Natural killer cell (primary cell): ENCODE measurements around the gene CHST12. TPM values are rescaled to one million over a fixed set of nuclear protein-coding genes. Genes with fewer than 3 reads are reported as not detected.

ENCODE experiments used
- ATAC-seq, 3 donors: fragments of 150-1000 bp in 2 of 3; fragments of 200-7000 bp in 1 of 3; cut with Tn5 transposase; 1 replicate in 1 of 3; 2 replicates in 2 of 3; pipeline ENCODE4 v1.10.0; 2021; ENCODE audit warnings: mild to moderate bottlenecking in 2 of 3, moderate library complexity in 2 of 3
- DNase-seq, 2 donors: peaks; one replicate each; pipeline versions ENCODE4 v3.0.0 to v3.0.0-alpha.2; 2013 to 2021; ENCODE audit warnings: mixed read lengths in 1 of 2
- H3K27ac ChIP-seq: one replicate; pipeline ENCODE4 v1.5.1; 2013; ENCODE audit warnings: mild to moderate bottlenecking, low read length
- H3K27me3 ChIP-seq: one replicate; pipeline ENCODE4 v1.6.1; 2013; ENCODE audit warnings: low read length; ENCODE audit not compliant: control insufficient read depth, insufficient read depth
- H3K36me3 ChIP-seq: one replicate; pipeline ENCODE4 v1.6.1; 2013; ENCODE audit warnings: low read length; ENCODE audit not compliant: control insufficient read depth, insufficient read depth
- H3K4me1 ChIP-seq: one replicate; pipeline ENCODE4 v1.6.1; 2013; ENCODE audit warnings: low read length; ENCODE audit not compliant: control insufficient read depth, insufficient read depth
- H3K4me3 ChIP-seq: one replicate; pipeline ENCODE4 v1.5.1; 2013; ENCODE audit warnings: low read length
- H3K9me3 ChIP-seq: one replicate; pipeline ENCODE4 v1.6.1; 2013; ENCODE audit warnings: low read length; ENCODE audit not compliant: control insufficient read depth, insufficient read depth
- H3K27ac Mint-ChIP-seq, 2 donors: one replicate each; pipeline ENCODE4 v1.8.0; 2022; ENCODE audit warnings: mild to moderate bottlenecking in 2 of 2, mixed read lengths in 2 of 2, moderate library complexity in 1 of 2
- H3K27me3 Mint-ChIP-seq, 2 donors: one replicate each; pipeline ENCODE4 v1.8.0; 2022; ENCODE audit warnings: low read depth in 2 of 2, mixed read lengths in 2 of 2
- H3K36me3 Mint-ChIP-seq: one replicate; pipeline ENCODE4 v1.8.0; 2022; ENCODE audit warnings: mixed read lengths
- H3K4me1 Mint-ChIP-seq, 2 donors: one replicate each; pipeline ENCODE4 v1.8.0; 2022; ENCODE audit warnings: mixed read lengths in 2 of 2
- H3K4me3 Mint-ChIP-seq: one replicate; pipeline ENCODE4 v1.8.0; 2022; ENCODE audit warnings: mild to moderate bottlenecking, moderate library complexity, mixed read lengths
- H3K9me3 Mint-ChIP-seq, 2 donors: one replicate each; pipeline ENCODE4 v1.8.0; 2022; ENCODE audit warnings: mixed read lengths in 2 of 2
- WGBS: methylation state at CpG from one replicate; pipeline ENCODE4 v1.1.7; 2013; ENCODE audit warnings: missing lambda C conversion rate; ENCODE audit not compliant: insufficient coverage; 5-methylcytosine and 5-hydroxymethylcytosine counted together
- intact Hi-C: fragments of 100-400 bp; cut with micrococcal nuclease; formaldehyde crosslinking; loops from one replicate; pipeline ENCODE4 v1.14.2; 2022
- total RNA-seq, 4 donors: library from RNA; stranded (reverse); fragments of 120-200 nt in 1 of 4; gene quantifications; one replicate each; pipeline versions ENCODE4 v1.2.3 to v1.2.4, GENCODE V29; 2013 to 2022
- TF ChIP-seq, protein P1 (sequence below): fragments of 200-600 bp; IDR thresholded peaks from one replicate; pipeline ENCODE4 v1.8.0; 2022; ENCODE audit warnings: antibody characterized with exemption

CHST12 gene
- total RNA-seq, 3 donors from 2014 or later (not counting 1 experiment from before 2014, with no cell fraction given) = 102 to 159 (median 124) TPM

DNA sequence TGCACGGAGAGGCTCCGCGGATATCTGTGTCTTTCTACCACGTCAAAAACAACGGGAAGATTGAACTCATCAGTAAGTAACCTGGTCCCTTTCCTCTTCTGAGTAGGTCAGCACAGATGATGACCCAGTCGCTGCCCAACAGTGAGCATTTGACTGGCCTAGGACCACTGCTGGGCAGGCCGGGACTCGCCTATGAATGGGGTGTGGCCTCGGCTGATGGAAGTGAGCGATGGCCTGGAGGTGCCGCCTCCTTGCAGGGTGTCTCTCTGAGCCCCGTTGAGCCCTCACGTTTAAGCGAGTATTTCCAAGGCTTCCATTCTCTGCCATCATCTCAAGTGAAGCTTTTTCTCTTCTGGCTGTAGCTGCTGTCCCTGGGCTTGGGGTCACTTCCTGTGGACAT, 30.7 kb upstream of the CHST12 start:
- H3K27ac Mint-ChIP-seq = no peak overlapping the region
- H3K36me3 ChIP-seq = peaks cover 91% of the 10 kb centered on the region
- no peak overlapping the region for H3K27ac ChIP-seq
- WGBS = 98% methylated on average over 14 of the region's 14 CpGs
- H3K4me1 Mint-ChIP-seq = peaks cover 0 to 20% of the 10 kb centered on the region in 2 donors
- DNase-seq = no peak
- H3K9me3 Mint-ChIP-seq = no peaks in the 10 kb centered on the region
- H3K4me3 Mint-ChIP-seq = no peak overlapping the region
- no peak overlapping the region for H3K4me3 ChIP-seq
- peaks cover 18% of the 10 kb centered on the region for H3K36me3 Mint-ChIP-seq
- TF ChIP-seq, protein P1, sequence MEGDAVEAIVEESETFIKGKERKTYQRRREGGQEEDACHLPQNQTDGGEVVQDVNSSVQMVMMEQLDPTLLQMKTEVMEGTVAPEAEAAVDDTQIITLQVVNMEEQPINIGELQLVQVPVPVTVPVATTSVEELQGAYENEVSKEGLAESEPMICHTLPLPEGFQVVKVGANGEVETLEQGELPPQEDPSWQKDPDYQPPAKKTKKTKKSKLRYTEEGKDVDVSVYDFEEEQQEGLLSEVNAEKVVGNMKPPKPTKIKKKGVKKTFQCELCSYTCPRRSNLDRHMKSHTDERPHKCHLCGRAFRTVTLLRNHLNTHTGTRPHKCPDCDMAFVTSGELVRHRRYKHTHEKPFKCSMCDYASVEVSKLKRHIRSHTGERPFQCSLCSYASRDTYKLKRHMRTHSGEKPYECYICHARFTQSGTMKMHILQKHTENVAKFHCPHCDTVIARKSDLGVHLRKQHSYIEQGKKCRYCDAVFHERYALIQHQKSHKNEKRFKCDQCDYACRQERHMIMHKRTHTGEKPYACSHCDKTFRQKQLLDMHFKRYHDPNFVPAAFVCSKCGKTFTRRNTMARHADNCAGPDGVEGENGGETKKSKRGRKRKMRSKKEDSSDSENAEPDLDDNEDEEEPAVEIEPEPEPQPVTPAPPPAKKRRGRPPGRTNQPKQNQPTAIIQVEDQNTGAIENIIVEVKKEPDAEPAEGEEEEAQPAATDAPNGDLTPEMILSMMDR = no peak
- H3K27me3 Mint-ChIP-seq = no peaks in the 10 kb centered on the region
- intact Hi-C loops = no loop called here
- no peaks in the 10 kb centered on the region for H3K4me1 ChIP-seq
- H3K9me3 ChIP-seq = no peaks in the 10 kb centered on the region
- no peaks in the 10 kb centered on the region for H3K27me3 ChIP-seq
- no peak for ATAC-seq

DNA sequence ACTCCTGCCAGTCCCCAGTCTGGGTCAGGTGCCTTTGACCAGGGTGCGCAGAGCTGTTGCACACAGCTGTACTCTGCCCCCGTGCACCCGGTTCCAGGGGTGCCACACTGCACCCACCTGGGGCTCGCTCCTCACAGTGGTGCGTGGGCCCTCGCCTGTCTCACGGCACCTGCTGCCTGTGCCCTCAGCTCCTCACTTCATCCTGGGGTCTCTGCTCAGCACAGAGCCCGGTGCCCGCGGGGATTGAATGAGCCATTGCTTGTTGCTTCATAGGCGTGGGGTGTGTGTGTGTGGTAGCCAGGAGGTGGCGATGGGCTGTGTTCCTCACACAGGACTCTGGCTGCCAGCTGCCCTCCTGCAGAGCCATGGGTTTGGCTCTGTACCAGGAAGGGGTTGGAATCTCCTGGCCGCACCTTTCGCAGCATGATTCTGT, 30.3 kb upstream of the CHST12 start:
- H3K36me3 Mint-ChIP-seq = peaks cover 18% of the 10 kb centered on the region
- no peak overlapping the region for H3K4me3 Mint-ChIP-seq
- no peaks in the 10 kb centered on the region for H3K9me3 Mint-ChIP-seq
- no peak overlapping the region for H3K4me3 ChIP-seq
- ATAC-seq (peak in 1 of 3 donors; percentile 29), DNase-seq (no peak)
- no peaks in the 10 kb centered on the region for H3K9me3 ChIP-seq
- WGBS = 96% methylated on average over 14 of the region's 14 CpGs
- H3K4me1 Mint-ChIP-seq = peaks cover 1 to 24% of the 10 kb centered on the region in 2 donors
- H3K36me3 ChIP-seq = peaks cover 89% of the 10 kb centered on the region
- TF ChIP-seq, protein P1 = no peak
- H3K4me1 ChIP-seq = no peaks in the 10 kb centered on the region
- no peaks in the 10 kb centered on the region for H3K27me3 Mint-ChIP-seq
- H3K27ac ChIP-seq = no peak overlapping the region
- intact Hi-C loops = no loop called here
- H3K27ac Mint-ChIP-seq = no peak overlapping the region
- no peaks in the 10 kb centered on the region for H3K27me3 ChIP-seq

DNA sequence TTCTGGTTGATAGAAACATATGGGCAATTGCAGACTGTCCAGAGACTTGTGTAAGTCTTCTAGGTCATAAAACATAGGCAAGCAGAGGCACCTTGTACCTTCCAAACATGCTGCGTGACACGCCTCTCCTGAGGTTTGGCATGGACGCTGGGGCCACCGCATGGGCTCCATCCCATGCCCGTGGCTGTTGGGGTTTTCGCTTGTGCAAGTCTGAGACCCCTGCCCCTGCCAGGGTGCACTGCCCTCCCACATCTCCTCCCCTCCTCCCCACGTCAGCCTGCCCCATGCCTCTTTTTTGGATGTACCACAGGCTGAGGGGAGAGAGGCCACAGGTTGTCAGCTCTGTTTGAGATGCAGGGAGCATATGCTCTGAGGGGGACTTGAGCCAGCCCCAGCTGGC, 29.8 kb upstream of the CHST12 start:
- Mint-ChIP-seq H3K4me3 (no peak overlapping the region), H3K27ac (no peak overlapping the region), H3K9me3 (no peaks in the 10 kb centered on the region), H3K4me1 (peaks cover 6 to 29% of the 10 kb centered on the region in 2 donors), H3K27me3 (no peaks in the 10 kb centered on the region), H3K36me3 (peaks cover 18% of the 10 kb centered on the region)
- TF ChIP-seq, protein P1 = no peak
- intact Hi-C loops = no loop called here
- Histone ChIP-seq H3K27ac (no peak overlapping the region), H3K4me3 (no peak overlapping the region), H3K4me1 (no peaks in the 10 kb centered on the region), H3K9me3 (no peaks in the 10 kb centered on the region), H3K36me3 (peaks cover 89% of the 10 kb centered on the region), H3K27me3 (no peaks in the 10 kb centered on the region)
- DNase-seq = no peak
- WGBS = 94% methylated on average over 7 of the region's 7 CpGs
- no peak for ATAC-seq

DNA sequence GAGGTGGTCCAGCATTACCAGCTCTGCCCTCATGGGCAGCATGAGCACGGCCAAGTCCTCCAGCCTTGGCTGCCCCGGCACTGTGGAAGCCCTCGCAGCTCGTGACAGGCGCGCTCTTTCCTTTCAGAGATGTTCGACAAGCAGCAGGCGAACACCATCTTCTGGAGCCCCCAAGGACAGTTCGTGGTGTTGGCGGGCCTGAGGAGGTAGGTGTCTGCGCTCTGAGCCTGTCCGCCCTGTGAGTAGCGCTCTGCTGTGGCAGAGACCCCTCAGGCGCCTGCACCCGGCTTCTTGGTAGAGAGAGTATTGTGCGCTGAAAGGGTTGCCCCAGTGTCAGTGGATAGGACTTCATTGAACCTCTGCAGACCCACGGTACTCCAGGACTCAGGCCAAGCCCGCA, 29.0 kb upstream of the CHST12 start:
- DNase-seq (no peak), ATAC-seq (no peak)
- Histone ChIP-seq H3K36me3 (peaks cover 89% of the 10 kb centered on the region), H3K4me1 (no peaks in the 10 kb centered on the region), H3K9me3 (no peaks in the 10 kb centered on the region), H3K27ac (no peak overlapping the region), H3K27me3 (no peaks in the 10 kb centered on the region), H3K4me3 (no peak overlapping the region)
- H3K36me3 Mint-ChIP-seq = peaks cover 18% of the 10 kb centered on the region
- TF ChIP-seq, protein P1 = no peak
- H3K4me1 Mint-ChIP-seq = peaks cover 8 to 31% of the 10 kb centered on the region in 2 donors
- H3K9me3 Mint-ChIP-seq = no peaks in the 10 kb centered on the region
- H3K27ac Mint-ChIP-seq = no peak overlapping the region
- no peak overlapping the region for H3K4me3 Mint-ChIP-seq
- no peaks in the 10 kb centered on the region for H3K27me3 Mint-ChIP-seq
- intact Hi-C loops = no loop called here
- 97% methylated on average over 18 of the region's 18 CpGs for WGBS
